ENCODE measurements around the gene CDON.

Gene CDON

DNA sequence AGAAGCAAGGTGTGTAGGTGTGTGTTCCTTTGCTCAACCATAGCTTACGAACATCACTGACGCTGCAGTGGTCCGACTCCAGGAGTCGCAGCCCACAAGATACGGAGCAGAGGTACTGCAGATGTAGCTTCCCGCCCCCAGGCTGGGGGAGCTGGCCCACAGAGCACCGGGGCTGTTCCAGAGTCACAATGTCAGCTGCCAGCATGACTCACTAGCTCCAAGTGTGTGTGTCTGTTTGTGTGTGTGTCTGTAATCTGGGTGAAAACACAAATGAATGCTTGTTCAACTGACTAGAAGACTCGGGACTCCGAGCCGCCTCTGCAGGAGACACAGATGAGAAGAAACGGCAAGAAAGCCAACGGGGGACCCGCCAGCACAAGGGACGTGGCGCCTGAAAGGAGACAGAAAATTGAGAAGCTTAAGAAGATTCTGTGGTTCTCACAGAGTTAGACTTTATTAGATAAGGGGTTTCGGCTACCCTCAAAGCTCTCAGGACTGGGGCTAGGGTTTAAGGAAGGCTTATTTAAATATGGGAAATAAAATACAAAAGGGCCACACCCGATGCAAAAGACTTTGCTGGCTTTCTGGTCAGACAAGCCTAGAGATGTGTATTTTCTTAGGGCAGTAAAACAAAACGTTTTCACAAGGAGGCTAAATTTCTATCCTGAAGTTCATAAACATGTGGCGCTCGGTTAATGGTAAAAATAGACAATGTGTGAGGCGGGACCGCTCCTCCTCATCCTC is 106.1 kb downstream of the CDON start:
- DNase-seq (ENCODE audit: low read depth in 2 of 2), result no peak

DNA sequence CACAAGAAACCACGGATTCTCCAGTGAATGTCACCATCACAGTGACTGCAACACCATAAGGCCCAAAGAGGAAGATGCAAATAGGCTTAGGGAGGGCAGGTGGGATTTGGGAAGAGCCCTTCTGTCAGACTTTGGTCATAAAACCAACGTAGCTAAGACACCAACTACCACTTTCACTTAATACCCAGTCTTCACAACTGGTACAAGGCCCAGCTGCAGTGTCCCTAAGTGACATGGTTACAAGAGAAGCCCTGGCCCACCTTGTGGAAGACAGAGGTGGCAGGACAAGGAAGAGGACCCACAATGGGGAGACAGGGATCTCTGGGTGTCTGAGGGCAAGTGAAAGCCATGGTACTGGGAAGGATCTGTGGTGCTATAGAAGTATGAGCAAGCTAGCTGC is 106.8 kb downstream of the CDON start:
- no peak for DNase-seq (ENCODE audit: low read depth in 2 of 2)

DNA sequence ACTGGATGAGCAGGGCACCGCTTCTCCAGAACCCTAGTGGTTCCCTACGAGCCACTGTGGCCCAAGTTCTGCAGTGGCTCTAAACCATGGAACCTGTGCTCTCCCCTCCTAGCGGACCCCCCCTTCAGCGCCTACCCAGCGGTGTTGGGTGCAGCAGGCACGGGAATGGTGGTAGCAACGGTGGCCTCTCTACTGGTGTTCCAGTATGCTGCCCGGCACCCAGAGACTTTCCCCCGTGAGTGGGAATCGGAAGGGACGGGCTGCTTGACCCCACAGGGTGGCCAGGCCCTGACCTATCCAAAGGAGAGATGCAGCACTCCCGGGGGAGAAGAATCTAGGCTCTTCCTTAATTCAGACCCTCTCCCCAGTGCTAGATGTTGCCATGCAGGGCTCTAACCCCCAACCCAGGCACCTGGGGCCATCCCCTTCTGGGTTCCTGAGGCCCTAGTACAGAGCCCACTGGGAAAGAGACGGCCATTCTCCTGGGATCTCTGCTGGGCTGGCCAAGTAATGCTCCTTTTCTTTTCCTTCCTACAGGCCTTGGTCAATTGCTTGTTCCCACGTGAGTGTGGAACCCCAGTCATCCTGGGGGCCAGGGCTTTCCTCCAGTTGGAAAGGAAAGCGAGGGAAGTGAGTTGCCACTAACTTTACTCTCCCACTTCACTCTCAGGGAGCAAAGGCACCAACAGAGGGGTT is 107.6 kb downstream of the CDON start:
- DNase-seq (ENCODE audit: low read depth in 2 of 2), result no peak

DNA sequence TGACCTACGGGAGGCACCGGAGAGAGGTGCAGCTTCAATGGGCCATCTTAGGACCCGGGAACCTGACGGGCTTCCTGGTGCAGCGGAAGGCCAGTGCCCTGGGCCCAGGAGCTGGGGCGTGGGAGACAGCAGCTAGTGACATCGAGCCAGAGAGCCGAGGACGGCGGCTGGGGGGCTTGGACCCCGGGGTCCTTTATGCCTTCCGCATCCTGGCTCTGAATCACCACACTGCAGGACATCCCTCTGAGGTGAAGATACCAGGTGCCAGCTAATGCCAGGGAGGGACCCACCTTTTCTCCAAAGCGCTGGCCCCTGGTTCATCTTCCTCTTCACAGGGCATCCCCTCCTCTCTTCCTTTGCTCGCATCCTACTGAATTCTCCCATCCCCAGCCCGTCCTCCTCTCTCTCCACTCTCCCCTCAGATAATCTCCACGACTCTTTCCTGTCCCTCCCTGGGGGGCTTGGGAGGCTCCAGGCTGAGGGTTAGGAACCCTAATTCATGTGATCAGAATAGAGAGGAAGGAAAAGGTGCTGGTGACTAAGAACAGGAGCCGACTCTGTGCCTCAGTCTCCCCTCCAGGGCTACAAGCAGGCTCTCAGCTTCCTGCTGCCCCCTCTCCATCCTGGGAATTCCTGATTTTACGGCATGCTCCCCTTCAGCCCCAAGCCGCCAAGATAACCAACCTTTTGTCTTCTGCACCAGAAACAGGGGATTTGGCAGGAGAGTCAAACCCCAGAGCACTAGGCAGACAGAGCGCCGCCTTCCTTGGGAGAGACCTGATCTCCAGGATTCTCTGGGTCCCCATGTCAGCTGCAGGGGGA is 108.3 kb downstream of the CDON start:
- DNase-seq (ENCODE audit: low read depth in 2 of 2), result no peak

DNA sequence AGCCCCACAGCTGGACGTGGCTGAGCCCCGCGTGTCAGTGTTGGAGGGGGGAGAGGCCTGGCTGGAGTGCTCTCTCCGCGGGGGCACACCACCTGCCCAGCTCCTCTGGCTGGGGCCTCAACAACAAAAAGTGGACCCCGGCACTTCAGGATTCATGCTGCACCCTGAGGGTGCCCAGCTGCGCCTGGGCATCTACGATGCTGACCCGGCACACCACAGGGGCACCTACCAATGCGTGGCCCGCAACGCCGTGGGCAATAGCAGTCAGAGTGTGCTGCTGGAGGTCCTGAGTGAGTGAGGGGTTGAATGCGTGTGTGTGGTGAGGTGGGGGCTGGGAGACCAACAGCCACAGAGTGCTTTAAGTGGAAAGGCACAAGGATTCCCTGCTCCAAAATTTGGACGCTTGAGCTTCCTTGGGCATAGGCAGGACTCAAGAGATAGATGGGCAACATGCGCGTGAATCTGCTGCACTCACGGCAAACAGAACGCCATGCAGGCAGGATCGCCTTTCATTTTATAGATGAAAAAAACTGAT is 109.2 kb downstream of the CDON start:
- DNase-seq (ENCODE audit: low read depth in 2 of 2), result no peak

DNA sequence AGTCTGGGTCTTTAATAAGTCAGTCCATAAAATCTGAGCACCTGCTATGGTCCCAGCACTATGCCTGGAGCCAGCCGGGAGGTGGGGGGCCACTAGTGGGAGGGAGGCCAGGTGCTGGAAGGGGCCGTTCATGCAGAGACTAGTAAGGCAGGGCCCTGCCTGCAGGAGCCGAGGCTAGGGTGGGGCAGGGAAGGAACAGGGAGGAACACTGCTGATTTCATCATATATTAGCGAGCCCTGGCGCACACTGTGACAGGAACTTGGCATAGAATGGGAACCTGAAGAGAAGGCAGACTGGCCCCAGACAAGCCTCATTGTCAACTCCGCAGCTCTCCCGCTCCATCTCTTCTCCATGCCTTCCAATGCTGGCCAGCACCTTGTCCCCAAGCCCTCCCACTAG is 109.7 kb downstream of the CDON start:
- DNase-seq (ENCODE audit: low read depth in 2 of 2), result no peak

DNA sequence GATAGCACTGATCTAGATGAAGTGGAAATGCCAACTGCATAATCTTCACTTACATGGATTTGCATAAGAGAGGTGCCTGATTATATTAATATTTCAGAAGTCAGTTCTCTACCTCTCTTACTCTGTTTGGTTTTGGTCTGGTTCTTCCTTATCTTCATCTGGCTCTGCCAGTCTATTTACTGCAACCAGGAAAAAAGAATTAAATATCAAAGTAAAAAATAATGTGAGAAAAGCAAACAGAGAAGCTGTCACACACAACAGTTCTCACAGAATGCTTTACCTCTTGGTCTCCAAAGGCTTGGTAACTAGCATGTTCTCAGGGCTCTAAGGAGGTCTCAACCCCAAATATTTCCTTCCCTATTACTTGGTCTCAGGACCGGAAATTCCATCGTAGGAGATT is 110.1 kb downstream of the CDON start:
- no peak for DNase-seq (ENCODE audit: low read depth in 2 of 2)

DNA sequence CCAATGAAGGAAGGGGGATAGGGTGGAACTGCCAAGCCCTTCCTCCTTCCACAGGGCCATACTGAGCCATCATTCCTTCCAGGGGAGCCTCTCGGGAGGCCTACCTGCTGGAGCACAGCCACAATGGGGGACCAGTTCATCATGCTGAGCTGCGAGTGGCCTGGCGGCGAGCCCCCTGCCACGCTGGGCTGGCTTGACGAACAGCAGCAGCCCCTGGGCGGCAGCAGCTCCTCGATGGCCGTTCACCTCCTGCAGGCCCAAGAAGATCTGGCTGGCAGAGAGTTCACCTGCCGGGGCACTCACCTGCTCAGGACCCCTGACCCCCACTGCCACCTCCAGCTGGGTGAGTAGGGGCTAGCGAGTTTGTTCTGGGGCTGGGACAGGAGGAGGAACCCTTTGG is 110.9 kb downstream of the CDON start:
- DNase-seq (ENCODE audit: low read depth in 2 of 2), result no peak

DNA sequence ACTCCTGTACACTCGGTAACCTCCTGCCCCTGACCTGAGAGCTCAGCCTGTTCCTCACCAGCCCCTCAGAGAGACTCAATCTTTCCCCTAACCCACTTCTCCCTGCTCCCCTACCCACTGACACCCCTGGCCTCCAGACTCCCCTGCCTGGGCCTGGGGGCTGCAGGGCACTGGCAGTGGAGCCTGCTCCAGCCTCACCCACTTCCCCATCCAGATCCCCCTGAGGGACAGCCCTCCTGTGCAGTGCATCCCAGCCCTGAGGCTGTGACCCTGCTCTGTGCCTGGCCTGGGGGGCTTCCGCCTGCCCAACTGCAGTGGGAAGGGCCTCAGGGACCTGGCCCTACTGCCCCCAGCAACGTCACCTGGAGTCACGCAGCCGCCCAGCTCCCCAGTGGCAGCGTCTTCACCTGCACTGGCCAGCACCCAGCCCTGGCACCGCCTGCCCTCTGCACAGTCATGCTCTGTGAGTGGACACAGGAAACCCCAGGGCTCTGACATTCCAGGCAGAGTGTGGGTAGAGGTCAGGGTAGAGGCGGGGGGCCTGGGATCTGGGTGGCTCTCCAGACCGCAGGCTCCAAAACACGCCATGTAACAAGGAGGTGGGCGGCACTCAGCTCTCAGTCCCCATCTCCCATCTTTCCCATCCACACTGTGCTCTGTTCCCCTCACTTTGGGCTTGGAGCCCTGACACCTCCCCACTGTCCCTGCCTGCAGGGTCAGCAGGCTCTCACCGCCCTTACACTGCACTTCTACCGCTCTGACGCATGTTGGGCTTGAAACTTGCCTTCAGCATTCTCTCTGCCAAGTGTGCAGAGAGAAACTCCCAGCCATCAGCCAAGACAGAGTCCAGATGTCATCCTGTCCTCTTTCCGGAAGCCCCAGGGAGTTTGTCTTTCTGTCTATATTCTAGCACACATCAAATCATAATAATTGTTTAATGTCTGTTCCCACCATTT is 111.7 kb downstream of the CDON start:
- DNase-seq (ENCODE audit: low read depth in 2 of 2), result no peak

DNA sequence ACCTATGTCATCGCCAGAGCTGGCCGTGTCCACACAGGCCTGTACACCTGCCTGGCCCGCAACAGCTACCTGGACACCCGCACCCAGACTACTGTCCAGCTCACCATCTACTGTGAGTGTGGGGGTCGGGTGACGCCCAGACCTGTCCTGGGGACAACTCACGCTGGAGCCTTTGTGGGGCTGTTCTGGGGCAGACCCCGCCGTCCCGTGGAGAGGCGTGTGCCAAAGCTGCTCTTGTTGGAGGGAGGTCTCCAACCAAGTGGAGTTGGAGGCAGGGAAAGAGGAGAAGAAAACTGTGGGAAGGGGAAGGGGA is 112.5 kb downstream of the CDON start:
- DNase-seq (ENCODE audit: low read depth in 2 of 2), result no peak

DNA sequence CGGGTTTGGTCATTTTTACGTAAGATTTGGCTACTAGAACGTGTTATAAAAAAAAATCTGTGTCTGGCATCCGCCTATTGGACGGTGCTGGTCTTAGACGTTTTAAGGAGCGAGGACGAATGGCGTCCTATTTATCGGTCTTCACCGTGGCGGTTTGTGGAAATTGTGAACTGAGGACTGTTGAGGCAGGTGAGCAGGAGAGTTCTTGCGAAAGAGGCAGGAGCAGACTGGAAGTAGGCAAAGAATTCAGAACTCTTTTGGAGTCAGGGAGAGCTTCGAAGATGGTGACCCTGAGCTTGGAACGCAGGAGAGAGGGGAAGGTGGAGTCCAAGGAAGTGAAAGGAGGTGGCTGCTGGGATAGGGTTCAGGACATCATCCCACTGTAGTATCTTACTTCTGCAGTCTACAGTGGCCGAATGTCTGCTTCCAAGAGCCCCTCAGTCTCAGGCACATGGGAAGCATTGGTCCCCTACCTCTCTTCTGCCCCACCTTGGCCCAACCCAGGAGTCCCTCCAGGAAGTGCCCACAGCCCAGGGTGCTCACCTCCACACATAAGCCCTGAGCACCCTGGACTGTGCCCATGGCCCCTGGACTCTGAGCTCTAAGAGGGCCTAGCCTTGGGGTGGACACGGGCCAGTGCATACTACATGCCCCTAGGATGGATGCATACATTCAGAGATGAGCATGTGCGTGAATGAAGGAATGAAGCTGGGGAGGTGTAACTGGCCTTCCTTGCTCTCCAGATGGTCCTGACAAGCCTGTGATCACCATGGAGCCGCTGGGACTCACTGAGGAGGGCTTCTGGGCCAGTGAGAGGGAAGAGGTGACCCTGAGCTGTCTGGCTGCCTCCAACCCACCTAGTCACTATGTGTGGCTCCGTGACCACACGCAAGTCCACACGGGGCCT is 113.1 kb downstream of the CDON start:
- no peak for DNase-seq (ENCODE audit: low read depth in 2 of 2)

DNA sequence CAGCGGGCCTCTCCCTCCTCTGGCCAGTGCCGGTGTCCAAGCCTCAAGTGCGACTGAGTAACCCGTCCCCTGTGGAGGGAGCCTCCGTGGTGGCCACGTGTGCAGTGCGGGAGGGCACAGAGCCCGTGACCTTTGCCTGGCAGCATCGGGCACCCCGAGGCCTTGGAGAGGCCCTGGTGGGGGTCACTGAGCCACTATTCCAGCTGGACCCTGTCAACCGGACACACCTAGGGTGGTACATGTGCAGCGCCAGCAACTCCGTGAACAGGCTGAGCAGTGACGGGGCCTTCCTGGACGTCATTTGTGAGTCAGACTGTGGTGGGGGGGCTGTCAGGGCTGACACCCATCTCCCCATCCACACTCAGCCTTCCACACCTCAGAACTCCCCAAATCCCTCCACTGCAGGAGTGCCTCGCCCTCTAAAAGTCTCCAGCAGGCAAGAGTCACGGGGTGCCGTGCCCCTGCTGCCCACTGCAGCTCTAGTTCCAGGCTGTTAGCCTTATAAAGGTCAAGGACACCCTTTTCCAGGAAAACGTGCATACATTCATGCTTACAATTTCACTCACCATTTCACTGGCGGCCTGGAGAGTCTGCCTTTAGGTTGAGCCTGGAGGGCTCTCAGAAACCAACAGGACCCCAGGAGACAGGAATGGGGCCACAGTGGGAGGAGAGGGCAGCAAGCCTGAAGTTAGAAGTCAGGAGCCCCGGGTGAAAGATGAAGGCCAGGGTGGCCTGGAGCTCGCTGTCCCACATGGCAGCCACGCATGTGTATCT is 114.2 kb downstream of the CDON start:
- no peak for DNase-seq (ENCODE audit: low read depth in 2 of 2)

DNA sequence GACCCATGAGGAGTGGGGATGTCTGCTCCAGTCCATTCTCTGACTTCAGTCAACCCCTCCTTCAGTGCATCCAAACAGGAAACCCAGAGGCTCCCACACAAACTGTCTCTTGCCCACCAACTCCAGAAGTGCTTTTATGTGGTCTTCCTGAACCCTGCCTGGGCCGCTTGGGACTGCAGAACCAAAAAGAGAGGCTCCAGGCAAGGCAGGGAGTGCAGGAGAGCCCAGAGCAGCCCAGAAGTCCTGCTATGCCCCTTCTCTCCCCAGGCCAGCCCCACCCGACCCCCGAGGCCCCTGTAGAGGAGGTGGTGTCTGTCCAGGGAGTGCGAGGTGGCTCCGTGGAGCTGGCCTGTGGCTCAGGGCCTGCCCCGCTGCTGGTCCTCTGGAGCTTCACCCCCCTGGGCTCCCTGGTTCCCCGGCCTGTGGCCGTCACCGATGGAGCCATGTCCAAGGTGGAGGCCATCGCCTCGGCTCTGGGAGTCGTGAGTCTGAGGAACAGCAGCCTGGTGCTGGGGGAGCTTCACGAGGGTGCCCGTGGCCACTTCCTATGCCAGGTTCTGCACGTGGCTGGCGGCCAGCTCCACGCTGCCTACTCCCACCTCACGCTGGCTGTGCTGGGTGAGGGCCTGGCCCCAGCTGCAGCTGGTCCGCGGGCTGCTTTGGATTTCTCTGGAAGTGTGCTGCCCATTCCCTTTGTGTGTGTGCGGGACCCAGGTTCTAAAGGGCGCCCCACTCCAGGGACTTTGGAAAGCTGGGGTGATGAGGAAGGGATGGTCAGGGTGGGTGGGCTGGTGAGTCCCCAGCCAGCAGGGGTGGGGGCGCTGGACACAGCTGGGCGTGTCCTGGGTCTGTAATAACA is 115.0 kb downstream of the CDON start:
- no peak for DNase-seq (ENCODE audit: low read depth in 2 of 2)

DNA sequence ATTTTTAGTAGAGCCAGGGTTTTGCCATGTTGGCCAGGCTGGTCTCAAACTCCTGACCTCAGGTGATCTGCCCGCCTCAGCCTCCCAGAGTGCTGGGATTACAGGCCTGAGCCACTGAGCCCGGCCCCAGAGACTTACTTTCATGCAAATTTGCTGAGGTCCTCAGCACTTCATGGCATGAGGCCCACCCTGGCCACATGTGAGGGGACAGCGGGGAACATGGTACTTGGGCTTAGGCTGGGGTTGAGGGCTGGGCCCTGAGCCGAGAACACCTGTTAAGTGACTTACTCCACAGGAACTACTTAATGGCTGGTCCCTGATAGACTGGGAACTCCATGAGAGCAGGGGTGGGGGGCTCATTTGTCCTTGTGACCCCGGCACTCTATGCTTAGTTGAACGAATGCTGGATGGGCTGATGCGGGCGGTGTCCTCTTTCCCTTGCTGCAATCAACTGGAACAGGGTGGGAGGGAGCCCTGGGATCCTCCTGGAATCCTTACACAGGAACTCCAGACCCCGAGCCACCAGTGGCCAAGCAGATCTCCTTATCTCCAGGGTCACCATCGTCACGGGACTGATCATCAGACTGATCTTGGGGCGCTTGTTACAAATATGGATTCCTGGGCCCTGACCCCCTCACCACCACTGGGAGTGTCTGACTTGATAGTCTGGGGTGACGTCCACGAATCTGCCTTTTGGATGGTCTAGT is 115.8 kb downstream of the CDON start:
- no peak for DNase-seq (ENCODE audit: low read depth in 2 of 2)

DNA sequence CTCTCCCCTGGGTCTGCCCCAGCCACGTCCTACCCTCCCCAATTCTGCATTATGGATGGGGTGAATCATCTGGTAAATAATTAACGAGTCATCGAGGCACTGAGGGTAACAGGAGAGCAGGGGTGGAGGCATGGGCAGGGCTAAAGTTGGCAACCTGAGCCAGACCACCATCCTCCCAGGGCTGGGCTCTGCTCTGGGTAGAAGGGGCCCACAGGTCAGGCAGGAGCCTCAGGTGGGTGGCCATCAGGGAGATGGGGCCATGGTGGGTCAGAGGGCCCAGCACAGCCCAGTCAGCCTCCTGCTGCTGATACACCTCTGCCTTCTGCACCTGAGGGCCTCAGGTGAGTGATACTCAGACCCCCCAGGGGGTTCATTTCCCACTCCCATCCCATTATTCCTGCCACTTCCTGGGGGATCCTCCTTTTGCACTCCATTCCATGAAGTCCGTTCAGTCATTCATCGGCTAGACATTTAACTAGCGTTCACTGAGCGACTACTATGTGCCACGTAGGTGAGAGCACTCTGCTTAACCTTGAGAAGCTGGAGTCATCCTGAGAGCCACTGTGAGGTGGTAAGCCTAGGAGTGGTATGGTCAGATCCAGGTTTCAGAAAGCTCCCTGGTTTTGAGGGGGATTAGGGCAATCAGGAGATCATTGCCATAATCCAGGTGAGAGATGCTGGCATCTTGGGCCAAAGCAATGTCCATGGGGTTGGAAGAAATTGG is 116.7 kb downstream of the CDON start, which contains the start of gene VSIG10L2:
Gene VSIG10L2, plus strand, starts transcription at position 248 of the 724 bp plus-strand sequence. Its CDS starts 12 bp downstream, at position 260.
- DNase-seq (ENCODE audit: low read depth in 2 of 2), result no peak

DNA sequence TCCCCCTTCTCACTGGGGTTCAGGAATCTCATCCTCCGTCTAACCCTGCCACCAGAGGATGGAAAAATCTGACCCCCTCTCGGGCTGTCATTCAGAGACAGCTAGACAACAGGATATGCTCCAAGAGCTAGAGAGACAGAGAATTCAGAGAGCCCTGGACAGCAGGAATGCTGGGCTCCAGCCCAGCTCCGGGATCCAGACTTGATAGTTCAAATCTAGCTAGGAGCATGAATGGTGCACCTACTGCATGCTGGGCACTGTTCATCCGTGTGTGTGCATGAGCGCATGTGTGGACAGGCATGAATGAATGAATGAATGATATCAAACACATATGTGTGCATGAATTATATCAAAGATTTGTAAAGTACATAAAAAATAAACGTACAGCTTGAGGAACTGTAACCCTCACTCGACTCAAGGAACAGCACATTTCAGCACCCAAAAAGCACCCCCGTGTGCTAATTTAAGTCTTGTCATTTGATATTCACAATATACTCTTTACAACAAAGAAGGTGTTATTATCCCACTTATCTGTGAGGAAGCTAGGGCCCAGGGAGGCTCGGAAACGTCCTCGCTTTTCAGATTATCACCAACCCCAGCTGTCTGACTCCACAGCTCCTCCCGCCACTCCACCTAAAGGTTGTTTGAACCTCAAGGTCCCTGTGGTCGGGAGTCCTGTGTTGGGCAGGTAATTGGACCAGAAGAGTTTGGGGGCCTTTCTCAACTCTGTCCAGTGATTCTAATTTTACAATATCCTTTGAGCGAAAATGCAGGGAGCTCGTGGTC is 117.5 kb downstream of the CDON start:
- DNase-seq (ENCODE audit: low read depth in 2 of 2), result no peak

Data from activated CD8-positive, alpha-beta memory T cell treated with anti-CD3 and anti-CD28 coated beads for 4 hours (primary cell).